Esophagus muscularis mucosa (tissue), 4 donors: ENCODE results near the gene NBPF11.
"Not testable (repeated sequence)": the region's sequence is repeated elsewhere in the genome, so short reads cannot be mapped to it uniquely, and the experiment has no call there.

Experiments
- EP300 ChIP-seq: sonication (generic); formaldehyde crosslinking; IDR thresholded peaks from one replicate; pipeline ENCODE4 v1.6.1; 2017; ENCODE audit warnings: antibody characterized with exemption
- POLR2A ChIP-seq: fragments of 450-650 bp; IDR thresholded peaks from one replicate; pipeline ENCODE4 v1.6.1; 2017; ENCODE audit warnings: antibody characterized with exemption, moderate library complexity, mild to moderate bottlenecking, low read depth
- TF ChIP-seq, protein P1 (sequence below), 3 experiments: fragments of 200-600 bp in 2 of 3; fragments of 450-650 bp in 1 of 3; sonication (generic) in 2 of 3; IDR thresholded peaks; one replicate each; pipeline ENCODE4 v1.5.1; 2017 to 2019; ENCODE audit warnings: antibody characterized with exemption in 3 of 3, mild to moderate bottlenecking in 2 of 3, moderate library complexity in 1 of 3

GRCh38 chr1:148138606-148139005 is 13.5 kb downstream of the NBPF11 start:
- TF ChIP-seq, protein P1, sequence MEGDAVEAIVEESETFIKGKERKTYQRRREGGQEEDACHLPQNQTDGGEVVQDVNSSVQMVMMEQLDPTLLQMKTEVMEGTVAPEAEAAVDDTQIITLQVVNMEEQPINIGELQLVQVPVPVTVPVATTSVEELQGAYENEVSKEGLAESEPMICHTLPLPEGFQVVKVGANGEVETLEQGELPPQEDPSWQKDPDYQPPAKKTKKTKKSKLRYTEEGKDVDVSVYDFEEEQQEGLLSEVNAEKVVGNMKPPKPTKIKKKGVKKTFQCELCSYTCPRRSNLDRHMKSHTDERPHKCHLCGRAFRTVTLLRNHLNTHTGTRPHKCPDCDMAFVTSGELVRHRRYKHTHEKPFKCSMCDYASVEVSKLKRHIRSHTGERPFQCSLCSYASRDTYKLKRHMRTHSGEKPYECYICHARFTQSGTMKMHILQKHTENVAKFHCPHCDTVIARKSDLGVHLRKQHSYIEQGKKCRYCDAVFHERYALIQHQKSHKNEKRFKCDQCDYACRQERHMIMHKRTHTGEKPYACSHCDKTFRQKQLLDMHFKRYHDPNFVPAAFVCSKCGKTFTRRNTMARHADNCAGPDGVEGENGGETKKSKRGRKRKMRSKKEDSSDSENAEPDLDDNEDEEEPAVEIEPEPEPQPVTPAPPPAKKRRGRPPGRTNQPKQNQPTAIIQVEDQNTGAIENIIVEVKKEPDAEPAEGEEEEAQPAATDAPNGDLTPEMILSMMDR (IDR thresholded peaks at IDR 0.05): not testable (repeated sequence)
- TF ChIP-seq POLR2A, EP300: not testable (repeated sequence)
